Endothelial cell of umbilical vein (primary cell): ENCODE measurements around the gene ARHGAP22.

ENCODE experiments used
- EZH2 ChIP-seq: IDR thresholded peaks from 2 replicates; pipeline ENCODE4 v1.6.1; 2012; ENCODE audit warnings: borderline replicate concordance, low read depth, mild to moderate bottlenecking, moderate library complexity, low read length, inconsistent platforms; ENCODE audit not compliant: severe bottlenecking
- FOS ChIP-seq: IDR thresholded peaks from 2 replicates; pipeline ENCODE4 v1.6.1; 2011; ENCODE audit warnings: mild to moderate bottlenecking, low read length, moderate library complexity, borderline replicate concordance; ENCODE audit not compliant: insufficient read depth
- MAX ChIP-seq: IDR thresholded peaks from 2 replicates; pipeline ENCODE4 v1.6.1; 2011; ENCODE audit not compliant: insufficient read depth, insufficient read length
- MYC ChIP-seq: IDR thresholded peaks from one replicate; pipeline ENCODE4 v1.6.1; 2011; ENCODE audit warnings: mild to moderate bottlenecking, low read depth, low read length
- POLR2A ChIP-seq: IDR thresholded peaks from 2 replicates; pipeline ENCODE4 v1.6.1; 2012; ENCODE audit warnings: low read depth, mild to moderate bottlenecking, control low read depth, low read length
- POLR2AphosphoS5 ChIP-seq: IDR thresholded peaks from 2 replicates; pipeline ENCODE4 v1.6.1; 2012; ENCODE audit warnings: low read depth, mild to moderate bottlenecking, control low read depth, low read length, moderate library complexity; ENCODE audit not compliant: insufficient read depth
- TF ChIP-seq, protein P1 (sequence below), 2 donors: IDR thresholded peaks; 1 replicate in 1 of 2; 2 replicates in 1 of 2; pipeline ENCODE4 v1.5.1; 2011; ENCODE audit warnings: low read length in 2 of 2, mild to moderate bottlenecking in 2 of 2, moderate library complexity in 2 of 2, control low read depth in 1 of 2, inconsistent platforms in 1 of 2, low read depth in 1 of 2; ENCODE audit not compliant: insufficient read depth in 1 of 2; ENCODE audit errors: extremely low read depth in 1 of 2

- TF ChIP-seq, protein P1, sequence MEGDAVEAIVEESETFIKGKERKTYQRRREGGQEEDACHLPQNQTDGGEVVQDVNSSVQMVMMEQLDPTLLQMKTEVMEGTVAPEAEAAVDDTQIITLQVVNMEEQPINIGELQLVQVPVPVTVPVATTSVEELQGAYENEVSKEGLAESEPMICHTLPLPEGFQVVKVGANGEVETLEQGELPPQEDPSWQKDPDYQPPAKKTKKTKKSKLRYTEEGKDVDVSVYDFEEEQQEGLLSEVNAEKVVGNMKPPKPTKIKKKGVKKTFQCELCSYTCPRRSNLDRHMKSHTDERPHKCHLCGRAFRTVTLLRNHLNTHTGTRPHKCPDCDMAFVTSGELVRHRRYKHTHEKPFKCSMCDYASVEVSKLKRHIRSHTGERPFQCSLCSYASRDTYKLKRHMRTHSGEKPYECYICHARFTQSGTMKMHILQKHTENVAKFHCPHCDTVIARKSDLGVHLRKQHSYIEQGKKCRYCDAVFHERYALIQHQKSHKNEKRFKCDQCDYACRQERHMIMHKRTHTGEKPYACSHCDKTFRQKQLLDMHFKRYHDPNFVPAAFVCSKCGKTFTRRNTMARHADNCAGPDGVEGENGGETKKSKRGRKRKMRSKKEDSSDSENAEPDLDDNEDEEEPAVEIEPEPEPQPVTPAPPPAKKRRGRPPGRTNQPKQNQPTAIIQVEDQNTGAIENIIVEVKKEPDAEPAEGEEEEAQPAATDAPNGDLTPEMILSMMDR (IDR thresholded peaks at IDR 0.05; ENCODE audit: extremely low read depth in 1 of 2, insufficient read depth in 1 of 2, low read depth in 1 of 2, low read length in 2 of 2) = no peak
- TF ChIP-seq POLR2A (no peak), EZH2 (no peak), POLR2AphosphoS5 (no peak), FOS (no peak), MAX (no peak), MYC (no peak)
These were observed 146.8 kb downstream of the ARHGAP22 start for GRCh38 chr10:48457949-48458661.
